Subcutaneous adipose tissue (tissue), 4 donors: ENCODE data around the gene NYAP1. TPM values are rescaled to one million over a fixed set of nuclear protein-coding genes. Genes with fewer than 3 reads are reported as not detected.

Experiments
- total RNA-seq, 4 donors: library from RNA; depleted of rRNA; stranded (reverse); fragments of >200 nt; gene quantifications; one replicate each; pipeline ENCODE4 v1.1.0, GENCODE V29; 2016
- TF ChIP-seq, protein P1 (sequence below): fragments of 450-650 bp; IDR thresholded peaks from one replicate; pipeline ENCODE4 v1.5.1; 2016; ENCODE audit warnings: low read depth, mild to moderate bottlenecking, control low read depth, antibody characterized with exemption, moderate library complexity

Gene NYAP1
- total RNA-seq, 4 donors from 2014 or later: 0.17 to 0.22 TPM; not detected in 2

DNA sequence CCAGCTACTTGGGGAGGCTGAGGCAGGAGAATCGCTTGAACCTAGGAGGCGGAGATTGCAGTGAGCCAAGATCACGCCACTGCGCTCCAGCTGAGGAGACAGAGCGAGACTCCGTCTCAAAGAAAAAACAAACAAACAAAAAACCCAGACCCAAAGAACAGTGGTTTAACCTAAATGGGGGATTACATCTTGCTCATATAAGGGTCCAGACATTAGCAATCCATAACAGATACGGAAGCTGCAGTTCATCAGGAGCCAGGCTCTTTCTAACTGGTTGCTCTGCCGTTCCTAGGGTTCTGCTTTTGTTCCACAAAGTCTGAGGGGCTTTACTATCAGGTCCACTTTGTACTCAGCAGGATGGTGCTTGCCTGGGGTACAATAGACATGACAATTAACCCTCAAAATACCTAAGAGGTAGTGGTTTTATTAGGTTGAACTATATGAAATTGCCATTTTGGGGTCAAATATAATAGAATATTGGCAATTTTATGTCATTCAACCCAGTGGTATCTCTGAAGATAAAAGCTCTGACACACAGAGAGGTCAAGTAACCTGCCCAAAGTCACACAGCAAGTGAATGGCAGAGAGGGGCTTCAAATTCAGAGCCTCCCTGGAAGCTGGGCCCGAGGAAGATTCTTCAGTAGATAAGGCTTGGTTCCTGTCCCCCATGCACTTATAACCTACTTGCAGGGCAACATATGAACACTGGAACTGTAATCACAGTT, 21.3 kb downstream of the NYAP1 start:
- TF ChIP-seq, protein P1, sequence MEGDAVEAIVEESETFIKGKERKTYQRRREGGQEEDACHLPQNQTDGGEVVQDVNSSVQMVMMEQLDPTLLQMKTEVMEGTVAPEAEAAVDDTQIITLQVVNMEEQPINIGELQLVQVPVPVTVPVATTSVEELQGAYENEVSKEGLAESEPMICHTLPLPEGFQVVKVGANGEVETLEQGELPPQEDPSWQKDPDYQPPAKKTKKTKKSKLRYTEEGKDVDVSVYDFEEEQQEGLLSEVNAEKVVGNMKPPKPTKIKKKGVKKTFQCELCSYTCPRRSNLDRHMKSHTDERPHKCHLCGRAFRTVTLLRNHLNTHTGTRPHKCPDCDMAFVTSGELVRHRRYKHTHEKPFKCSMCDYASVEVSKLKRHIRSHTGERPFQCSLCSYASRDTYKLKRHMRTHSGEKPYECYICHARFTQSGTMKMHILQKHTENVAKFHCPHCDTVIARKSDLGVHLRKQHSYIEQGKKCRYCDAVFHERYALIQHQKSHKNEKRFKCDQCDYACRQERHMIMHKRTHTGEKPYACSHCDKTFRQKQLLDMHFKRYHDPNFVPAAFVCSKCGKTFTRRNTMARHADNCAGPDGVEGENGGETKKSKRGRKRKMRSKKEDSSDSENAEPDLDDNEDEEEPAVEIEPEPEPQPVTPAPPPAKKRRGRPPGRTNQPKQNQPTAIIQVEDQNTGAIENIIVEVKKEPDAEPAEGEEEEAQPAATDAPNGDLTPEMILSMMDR: no peak

DNA sequence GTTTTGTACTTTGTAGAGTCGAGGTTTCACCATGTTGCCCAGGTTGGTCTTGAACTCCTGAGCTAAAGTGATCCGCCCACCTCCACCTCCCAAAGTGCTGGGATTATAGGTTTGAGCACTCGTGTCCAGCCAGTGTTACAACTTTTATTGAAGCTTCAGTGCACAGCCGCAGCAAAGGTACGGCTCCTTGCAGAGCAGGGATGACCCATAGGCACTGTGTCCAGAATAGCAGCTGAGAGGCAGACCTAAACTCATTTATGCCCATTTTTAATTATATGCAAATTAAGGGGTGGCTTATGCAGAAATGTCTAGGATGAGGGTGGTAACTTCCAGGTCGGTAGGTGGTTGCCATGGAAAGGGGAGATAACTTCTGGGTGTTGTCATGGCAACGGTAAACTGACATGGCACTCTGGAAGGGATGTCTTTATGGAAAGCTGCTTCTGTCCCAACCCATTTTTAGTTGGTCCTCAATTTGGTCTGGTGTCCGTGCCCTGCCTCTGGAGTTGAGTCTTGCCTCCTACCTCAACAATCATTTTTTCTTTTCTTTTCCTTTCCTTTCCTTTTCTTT, 22.7 kb downstream of the NYAP1 start:
- TF ChIP-seq, protein P1: no peak

DNA sequence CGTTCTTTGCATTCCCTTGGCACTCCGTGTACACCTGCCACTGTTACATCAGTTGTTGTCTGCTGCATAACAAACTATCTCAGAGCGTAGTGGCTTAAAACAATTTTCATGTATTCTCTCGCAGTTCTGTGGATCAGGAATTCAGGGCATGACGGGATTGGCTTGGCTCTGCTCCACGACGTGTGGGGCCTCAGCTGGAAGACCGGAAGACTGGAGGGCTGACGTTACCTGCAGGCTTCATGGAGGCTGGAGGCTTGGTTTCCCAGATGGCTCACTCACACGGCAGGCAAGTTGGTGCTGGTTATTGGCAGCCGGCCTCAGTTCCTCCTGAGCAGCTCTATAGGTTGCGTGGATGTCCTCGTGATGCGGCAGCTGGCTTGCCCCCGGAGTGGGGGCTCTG, 25.5 kb downstream of the NYAP1 start:
- TF ChIP-seq, protein P1: no peak

DNA sequence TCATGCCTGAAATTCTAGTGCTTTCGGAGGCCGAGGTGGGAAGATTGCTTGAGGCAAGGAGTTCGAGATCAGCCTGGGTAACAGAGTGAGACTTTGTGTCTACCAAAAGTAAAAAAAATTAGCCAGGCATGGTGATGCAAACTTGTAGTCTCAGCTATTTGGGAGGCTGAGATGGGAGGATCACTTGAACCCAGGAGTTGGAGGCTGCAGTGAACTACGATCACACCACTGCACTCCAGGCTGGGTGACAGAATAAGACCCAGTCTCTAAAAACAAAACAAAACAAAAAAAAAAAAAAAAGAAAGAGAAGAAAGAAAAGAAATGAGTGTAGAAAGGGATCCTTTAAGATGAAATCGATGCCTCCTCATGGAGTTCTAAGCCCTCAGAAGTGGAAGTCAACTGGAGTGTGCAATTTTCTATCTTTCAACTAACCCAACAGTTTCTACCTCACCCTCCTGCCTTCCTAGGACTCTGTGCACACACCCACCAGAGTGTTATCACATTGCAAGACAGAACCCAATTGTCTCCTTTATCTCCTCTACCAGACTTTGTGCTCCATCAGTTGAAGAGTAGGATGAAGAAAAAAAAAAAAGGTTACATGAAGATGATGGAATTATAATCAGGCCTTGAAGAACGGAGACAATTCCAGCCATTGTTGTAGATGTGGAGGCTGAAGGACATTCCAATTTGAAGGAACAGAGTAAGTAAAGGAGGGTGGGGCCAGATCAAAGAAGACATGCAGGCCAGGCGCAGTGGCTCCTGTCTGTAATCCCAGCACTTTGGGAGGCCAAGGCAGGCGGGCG, 26.9 kb downstream of the NYAP1 start:
- TF ChIP-seq, protein P1: no peak

DNA sequence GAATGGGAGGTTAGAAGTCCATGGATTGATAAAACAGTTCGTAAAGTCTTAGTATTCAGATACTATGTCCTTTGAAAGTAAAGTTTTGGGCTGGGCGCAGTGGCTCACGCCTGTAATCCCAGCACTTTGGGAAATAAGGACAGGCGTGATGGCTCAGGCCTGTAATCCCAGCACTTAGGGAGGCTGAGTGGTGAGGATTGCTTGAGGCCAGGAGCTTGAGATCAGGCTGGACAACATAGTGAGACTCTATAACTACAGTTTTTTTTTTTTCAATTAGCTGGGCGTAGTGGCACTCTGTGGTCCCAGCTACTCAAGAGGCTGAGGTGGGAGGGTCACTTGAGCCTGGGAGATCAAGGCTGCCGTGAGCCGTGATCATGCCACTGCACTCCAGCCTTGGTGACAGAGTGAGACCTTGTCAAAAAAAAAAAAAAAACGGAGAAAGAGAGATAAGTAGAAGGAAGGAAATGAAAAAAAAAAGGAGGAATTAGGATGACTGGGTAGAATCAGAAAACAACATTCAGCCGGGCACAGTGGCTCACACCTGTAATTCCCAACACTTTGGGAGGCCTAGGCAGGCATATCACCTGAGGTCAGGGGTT, 29.6 kb downstream of the NYAP1 start:
- TF ChIP-seq, protein P1: no peak

DNA sequence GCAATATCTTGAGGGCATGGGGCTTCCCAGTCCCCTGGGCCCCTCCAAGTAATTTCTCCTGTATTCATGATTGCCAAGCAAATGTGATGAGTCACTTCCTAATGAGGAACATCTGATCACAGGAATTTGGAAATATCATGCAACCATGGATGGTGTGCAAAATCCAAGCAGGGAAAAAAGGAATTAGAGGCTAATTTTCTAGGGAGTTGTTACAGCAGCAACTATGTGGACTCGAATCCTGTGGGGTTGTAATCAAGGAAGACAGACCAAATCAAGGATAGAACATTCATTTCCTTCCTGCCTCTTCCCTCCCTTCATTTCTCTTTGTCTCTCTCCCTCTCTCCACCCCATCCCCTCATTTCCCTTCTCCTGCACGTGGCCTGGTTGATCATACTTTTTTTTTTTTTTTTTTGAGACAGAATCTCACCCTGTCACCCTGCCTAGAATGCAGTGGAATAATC, 31.4 kb downstream of the NYAP1 start:
- TF ChIP-seq, protein P1: no peak
